ENCODE results near the gene TFF2.

The TFF2 gene

GRCh38 chr21:42364304-42364865 lies 13.6 kb upstream of the TFF2 start:
- no peak for DNase-seq

GRCh38 chr21:42363312-42363711 lies 12.5 kb upstream of the TFF2 start:
- DNase-seq, result no peak

GRCh38 chr21:42362700-42363099 lies 11.9 kb upstream of the TFF2 start:
- no peak for DNase-seq

- no peak for DNase-seq
Observed at GRCh38 chr21:42362198-42362597, 11.4 kb upstream of the TFF2 start.

GRCh38 chr21:42361286-42361685 lies 10.5 kb upstream of the TFF2 start:
- DNase-seq, result no peak

- DNase-seq, result no peak
Observed at GRCh38 chr21:42360317-42360716, 9.5 kb upstream of the TFF2 start.

- DNase-seq, result no peak
Observed at GRCh38 chr21:42358937-42359336, 8.1 kb upstream of the TFF2 start.

- DNase-seq, result no peak
Observed at GRCh38 chr21:42358261-42358660, 7.5 kb upstream of the TFF2 start.

- no peak for DNase-seq
Observed at GRCh38 chr21:42357307-42357706, 6.5 kb upstream of the TFF2 start.

- DNase-seq, result no peak
Observed at GRCh38 chr21:42356650-42357049, 5.9 kb upstream of the TFF2 start.

- DNase-seq, result no peak
Observed at GRCh38 chr21:42356046-42356445, 5.3 kb upstream of the TFF2 start.

GRCh38 chr21:42353623-42354022 lies 2.8 kb upstream of the TFF2 start:
- DNase-seq, result no peak

- no peak for DNase-seq
Observed at GRCh38 chr21:42352441-42353095, 1.8 kb upstream of the TFF2 start.

- no peak for DNase-seq
Observed at GRCh38 chr21:42351626-42352440, 1.0 kb upstream of the TFF2 start.

- no peak for DNase-seq
Observed at GRCh38 chr21:42350318-42350910, 380 bp downstream of the TFF2 start.

GRCh38 chr21:42349420-42350317 lies 1.1 kb downstream of the TFF2 start:
- no peak for DNase-seq

GRCh38 chr21:42348762-42349161 lies 2.0 kb downstream of the TFF2 start:
- DNase-seq, result no peak

- no peak for DNase-seq
Observed at GRCh38 chr21:42347601-42348327, 3.0 kb downstream of the TFF2 start.

- no peak for DNase-seq
Observed at GRCh38 chr21:42346866-42347600, 3.8 kb downstream of the TFF2 start.

- no peak for DNase-seq
Observed at GRCh38 chr21:42346441-42346840, 4.4 kb downstream of the TFF2 start.

- no peak for DNase-seq
Observed at GRCh38 chr21:42344631-42345030, 6.2 kb downstream of the TFF2 start.
